Embryonic facial prominence (tissue), 1 donor: ENCODE data around the gene HIVEP2.

Source experiments
- DNase-seq: peaks from one replicate; pipeline ENCODE4 v3.0.0-alpha.2; 2016; ENCODE audit errors: extremely low spot score

Gene HIVEP2

DNA sequence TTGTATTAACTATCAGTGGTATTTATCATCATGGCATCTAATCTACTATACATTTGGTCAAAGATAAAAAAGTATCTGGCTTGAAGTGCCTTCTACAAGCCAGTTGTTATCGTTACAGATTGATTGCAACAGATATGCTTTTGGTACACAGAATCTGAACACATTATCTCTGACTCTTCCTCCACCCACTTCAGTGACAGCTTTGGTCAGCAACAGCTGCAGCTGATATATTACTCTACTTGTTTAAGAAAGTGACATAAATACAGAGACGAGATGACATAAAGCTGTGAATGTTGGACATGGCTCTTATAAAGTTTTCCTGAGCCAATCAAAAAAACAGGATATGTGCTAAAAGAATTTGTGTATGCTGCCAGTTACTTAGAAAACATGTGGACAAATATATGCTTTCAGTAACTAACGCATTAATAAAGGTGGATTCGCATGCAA, 77.6 kb downstream of the HIVEP2 start:
- no peak for DNase-seq

- no peak for DNase-seq
Measured at GRCh38 chr6:142863981-142864380, 81.0 kb downstream of the HIVEP2 start.

GRCh38 chr6:142861711-142862110, 83.3 kb downstream of the HIVEP2 start:
- DNase-seq, result no peak

GRCh38 chr6:142860498-142860897, 84.5 kb downstream of the HIVEP2 start:
- no peak for DNase-seq

DNA sequence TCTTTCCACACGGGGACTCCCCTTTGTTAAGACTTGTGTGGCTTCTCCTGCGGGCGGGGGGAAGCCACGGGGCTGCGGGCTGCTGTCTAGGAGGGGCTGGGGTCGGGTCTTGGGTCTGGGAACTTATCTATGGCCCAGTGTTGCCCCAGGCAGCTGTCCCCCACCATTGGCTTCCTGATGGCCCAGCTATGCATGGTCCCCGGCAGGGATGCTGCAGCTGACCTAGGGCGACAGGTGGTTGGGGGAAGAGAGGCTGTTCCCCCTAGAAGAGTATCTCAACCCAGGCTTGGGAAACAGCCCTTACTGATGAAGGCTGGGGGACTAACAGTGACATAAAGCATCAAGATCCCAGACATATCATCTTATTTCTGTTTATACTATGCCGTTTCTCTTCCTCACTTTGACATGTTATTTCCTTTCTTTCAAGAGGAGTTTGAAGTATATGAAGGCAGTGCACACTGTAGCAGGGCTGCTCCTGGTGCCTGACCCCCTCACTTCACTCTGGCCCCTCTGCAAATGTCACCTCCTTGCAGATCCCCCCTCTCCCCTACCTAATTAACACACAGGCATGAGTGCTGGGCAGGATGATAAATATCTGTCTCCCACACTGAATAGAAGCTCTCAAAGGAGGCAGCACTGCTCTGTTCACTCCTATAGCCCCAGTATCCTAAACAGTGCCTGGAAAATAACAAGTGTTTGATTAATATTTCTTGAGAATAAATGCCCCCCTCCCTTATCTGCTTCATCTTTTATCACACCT, 87.0 kb downstream of the HIVEP2 start:
- DNase-seq, result no peak

DNA sequence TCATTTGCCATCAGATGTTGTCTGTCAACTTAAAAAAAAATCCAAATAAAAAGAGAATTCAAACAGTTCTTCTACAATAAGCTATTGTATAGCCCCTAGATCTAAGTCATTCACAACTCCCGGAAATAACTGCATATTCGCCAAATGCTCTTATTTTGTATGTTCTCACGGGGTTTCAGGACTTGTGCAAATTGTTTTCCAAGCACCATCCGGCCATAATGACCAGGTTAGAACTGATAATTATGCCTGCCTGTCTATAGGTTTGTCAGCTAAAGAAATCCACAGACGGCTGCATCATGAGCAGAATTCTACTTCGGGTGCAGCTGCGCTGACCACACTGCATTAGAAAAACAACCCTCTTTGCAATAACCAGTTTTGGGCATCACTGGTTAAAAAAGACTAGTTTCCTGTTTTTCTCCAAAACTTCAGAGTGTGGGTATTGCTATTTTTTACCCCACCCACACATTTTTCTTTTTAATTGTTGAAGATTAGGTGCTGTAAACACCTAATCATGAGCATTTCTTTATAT, 87.7 kb downstream of the HIVEP2 start:
- DNase-seq, result no peak

GRCh38 chr6:142856624-142857232, 88.2 kb downstream of the HIVEP2 start:
- DNase-seq, result no peak

GRCh38 chr6:142855893-142856623, 88.9 kb downstream of the HIVEP2 start:
- no peak for DNase-seq

- DNase-seq, result no peak
Measured at GRCh38 chr6:142854589-142855488, 90.1 kb downstream of the HIVEP2 start.

DNA sequence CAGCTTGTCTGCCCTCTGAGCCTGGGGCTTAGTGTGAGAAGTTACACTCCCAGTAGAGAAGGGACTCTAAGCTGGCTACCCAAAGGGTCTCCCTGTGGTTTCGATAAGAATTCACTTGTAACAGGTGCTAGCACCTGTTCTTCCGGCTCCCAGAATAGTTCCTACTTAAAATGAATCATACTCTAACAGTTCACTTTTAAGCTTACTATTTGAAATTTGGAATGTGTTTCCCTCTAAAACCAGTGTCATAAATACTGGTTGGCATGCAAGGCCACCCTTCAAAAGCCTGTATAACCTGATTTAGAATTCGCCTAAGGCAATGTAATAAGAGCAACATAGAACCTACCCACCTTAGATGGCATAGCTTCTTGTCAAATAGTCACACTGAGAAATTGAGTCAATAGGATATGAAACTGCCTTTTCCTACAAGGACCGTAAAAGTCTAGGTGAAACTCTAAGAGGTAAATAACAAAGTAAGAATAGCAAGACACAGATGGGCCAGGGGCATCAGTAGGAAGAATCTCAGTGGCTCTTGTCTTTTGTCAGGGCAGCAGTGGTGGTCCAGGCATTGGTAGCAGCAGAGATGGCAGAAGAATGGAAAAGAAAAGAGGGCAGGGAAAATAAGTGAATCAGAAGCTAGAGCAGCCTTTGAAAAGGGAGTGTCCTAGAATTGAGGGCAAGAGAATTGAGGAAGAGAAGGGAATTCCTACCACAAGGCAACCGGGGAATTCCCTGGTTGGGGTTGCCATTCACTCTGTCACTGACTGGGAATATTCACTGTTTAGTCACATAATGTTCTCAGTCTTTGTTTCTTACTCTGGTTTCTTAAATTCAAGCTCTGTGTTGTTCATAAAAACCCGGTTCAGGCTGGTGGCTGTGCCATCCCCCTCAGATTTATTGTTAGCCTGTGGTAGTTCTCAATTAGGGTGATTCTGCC, 91.5 kb downstream of the HIVEP2 start:
- DNase-seq, result no peak

GRCh38 chr6:142851601-142852000, 93.4 kb downstream of the HIVEP2 start:
- DNase-seq, result no peak

GRCh38 chr6:142850679-142851423, 94.1 kb downstream of the HIVEP2 start:
- no peak for DNase-seq

GRCh38 chr6:142848976-142849375, 96.0 kb downstream of the HIVEP2 start:
- DNase-seq, result no peak

DNA sequence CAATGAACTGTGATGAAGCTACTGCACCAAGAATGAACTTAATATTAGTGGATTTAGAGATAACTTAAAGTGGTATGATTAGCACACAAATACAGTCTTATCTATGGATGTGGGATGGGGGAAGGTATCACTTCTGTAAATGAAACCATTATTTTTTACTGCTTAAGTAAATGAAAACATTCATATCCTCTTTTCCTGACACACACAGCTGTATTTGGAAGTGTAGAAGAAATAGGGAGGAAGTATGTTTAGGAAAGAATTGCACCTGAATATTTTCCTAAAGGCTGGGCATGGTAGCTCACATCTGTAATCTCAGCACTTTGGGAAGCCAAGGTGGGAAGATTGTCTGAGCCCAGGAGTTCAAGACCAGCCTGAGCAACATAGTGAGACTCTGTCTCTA, 96.8 kb downstream of the HIVEP2 start:
- DNase-seq, result no peak

GRCh38 chr6:142846883-142847287, 98.1 kb downstream of the HIVEP2 start:
- no peak for DNase-seq

DNA sequence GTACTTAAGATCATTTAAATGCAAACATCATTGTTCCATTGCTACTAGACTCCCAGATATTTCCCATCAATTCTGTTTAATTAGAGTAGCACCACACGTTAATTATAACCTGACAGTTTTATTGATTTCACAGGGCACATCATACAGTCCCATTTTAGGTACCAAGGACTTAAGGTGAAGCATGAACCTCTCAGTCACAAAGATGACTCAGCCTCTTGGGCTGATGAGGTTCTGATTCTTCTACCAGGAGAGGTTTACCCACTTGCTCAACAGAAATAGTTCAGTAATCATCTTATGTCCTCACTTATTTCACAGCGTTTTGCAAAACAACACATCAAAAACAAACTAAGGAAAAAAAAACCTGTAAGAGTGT, 98.5 kb downstream of the HIVEP2 start:
- DNase-seq, result no peak

- DNase-seq, result no peak
Measured at GRCh38 chr6:142845624-142846458, 99.1 kb downstream of the HIVEP2 start.

- no peak for DNase-seq
Measured at GRCh38 chr6:142845143-142845571, 99.8 kb downstream of the HIVEP2 start.
